ENCODE measurements around the gene RASA4. TPM values are rescaled to one million over a fixed set of nuclear protein-coding genes. Genes with fewer than 3 reads are reported as not detected.
A peak's percentile ranks its signal among the peaks of the same experiment; 100 is the strongest.
"Not testable (repeated sequence)": the region's sequence is repeated elsewhere in the genome, so short reads cannot be mapped to it uniquely, and the experiment has no call there.

Gene RASA4
- total RNA-seq, 2 donors from 2014 or later, result 7.0 to 8.6 TPM

DNA sequence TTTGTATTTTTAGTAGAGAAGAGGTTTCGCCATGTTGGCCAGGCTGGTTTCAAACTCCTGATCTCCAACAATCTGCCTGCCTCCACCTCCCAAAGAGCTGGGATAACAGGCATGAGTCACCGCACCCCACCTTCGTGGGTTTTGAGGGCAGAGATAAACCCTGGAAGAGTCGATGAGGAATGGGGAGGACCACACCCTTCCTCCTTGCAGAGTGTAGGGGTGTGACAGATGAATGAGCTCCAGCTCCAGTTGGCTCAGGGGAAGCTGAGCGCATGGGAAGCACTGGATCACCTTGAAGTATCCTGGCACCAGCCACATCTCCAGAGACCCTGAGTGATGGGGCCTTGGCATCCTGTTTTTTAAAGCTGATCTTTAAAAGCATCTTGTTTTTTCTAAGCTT, 33.1 kb downstream of the RASA4 start:
- not testable (repeated sequence) for DNase-seq (ENCODE audit: low spot score); H3K27me3 ChIP-seq; H3K9me3 ChIP-seq; H3K4me1 ChIP-seq; H3K27ac ChIP-seq; H3K36me3 ChIP-seq; H3K4me3 ChIP-seq

DNA sequence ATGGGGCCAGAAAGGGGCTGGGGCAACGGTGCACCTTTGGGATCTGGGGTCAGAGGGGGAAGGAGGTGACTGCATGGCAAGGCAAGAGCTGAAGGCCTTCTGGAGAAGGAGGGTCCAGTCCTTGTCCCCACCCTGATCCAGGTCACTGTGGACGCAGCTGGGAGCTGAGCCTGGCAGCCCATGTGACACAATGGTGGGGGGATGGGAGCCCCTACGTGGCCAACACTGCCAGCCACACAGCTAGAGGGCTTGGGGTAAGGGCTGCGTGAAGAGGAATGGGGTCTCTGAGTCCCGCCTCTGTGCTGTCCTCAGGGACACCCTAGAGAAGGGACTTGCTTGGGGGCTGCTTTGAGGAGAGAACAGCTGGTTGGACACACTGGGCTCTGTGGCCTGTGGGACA, 34.8 kb downstream of the RASA4 start:
- H3K36me3 ChIP-seq; H3K9me3 ChIP-seq; H3K4me1 ChIP-seq; H3K27me3 ChIP-seq; H3K27ac ChIP-seq; H3K4me3 ChIP-seq; DNase-seq (ENCODE audit: low spot score): not testable (repeated sequence)

GRCh38 chr7:102578486-102578885, 38.1 kb downstream of the RASA4 start:
- not testable (repeated sequence) for H3K4me3 ChIP-seq; H3K36me3 ChIP-seq; H3K4me1 ChIP-seq; H3K9me3 ChIP-seq; H3K27me3 ChIP-seq; H3K27ac ChIP-seq; DNase-seq (ENCODE audit: low spot score)

GRCh38 chr7:102577315-102578240, 39.0 kb downstream of the RASA4 start:
- not testable (repeated sequence) for H3K4me1 ChIP-seq; H3K36me3 ChIP-seq; H3K27ac ChIP-seq; DNase-seq (ENCODE audit: low spot score); H3K9me3 ChIP-seq; H3K4me3 ChIP-seq; H3K27me3 ChIP-seq

GRCh38 chr7:102576363-102576762, 40.2 kb downstream of the RASA4 start:
- not testable (repeated sequence) for H3K27ac ChIP-seq; H3K27me3 ChIP-seq; H3K9me3 ChIP-seq; H3K36me3 ChIP-seq; H3K4me1 ChIP-seq; DNase-seq (ENCODE audit: low spot score); H3K4me3 ChIP-seq

GRCh38 chr7:102574607-102575006, 41.9 kb downstream of the RASA4 start:
- not testable (repeated sequence) for H3K27me3 ChIP-seq; H3K27ac ChIP-seq; H3K36me3 ChIP-seq; DNase-seq (ENCODE audit: low spot score); H3K4me1 ChIP-seq; H3K9me3 ChIP-seq; H3K4me3 ChIP-seq

GRCh38 chr7:102572261-102573239, 44.0 kb downstream of the RASA4 start, which contains the start of gene POLR2J3:
Gene POLR2J3, minus strand, starts transcription at chr7:102572583. Its CDS starts 62 bp downstream, at chr7:102572521.
- peak; percentile 93 for DNase-seq (ENCODE audit: low spot score)
- not testable (repeated sequence) for H3K27me3 ChIP-seq, H3K4me1 ChIP-seq, H3K9me3 ChIP-seq, H3K36me3 ChIP-seq
- Histone ChIP-seq H3K27ac (peak within 1 kb of the TSS; percentile 53 to 74), H3K4me3 (peak within 1 kb of the TSS; percentile 81 to 84)
- TF ChIP-seq, protein P1, sequence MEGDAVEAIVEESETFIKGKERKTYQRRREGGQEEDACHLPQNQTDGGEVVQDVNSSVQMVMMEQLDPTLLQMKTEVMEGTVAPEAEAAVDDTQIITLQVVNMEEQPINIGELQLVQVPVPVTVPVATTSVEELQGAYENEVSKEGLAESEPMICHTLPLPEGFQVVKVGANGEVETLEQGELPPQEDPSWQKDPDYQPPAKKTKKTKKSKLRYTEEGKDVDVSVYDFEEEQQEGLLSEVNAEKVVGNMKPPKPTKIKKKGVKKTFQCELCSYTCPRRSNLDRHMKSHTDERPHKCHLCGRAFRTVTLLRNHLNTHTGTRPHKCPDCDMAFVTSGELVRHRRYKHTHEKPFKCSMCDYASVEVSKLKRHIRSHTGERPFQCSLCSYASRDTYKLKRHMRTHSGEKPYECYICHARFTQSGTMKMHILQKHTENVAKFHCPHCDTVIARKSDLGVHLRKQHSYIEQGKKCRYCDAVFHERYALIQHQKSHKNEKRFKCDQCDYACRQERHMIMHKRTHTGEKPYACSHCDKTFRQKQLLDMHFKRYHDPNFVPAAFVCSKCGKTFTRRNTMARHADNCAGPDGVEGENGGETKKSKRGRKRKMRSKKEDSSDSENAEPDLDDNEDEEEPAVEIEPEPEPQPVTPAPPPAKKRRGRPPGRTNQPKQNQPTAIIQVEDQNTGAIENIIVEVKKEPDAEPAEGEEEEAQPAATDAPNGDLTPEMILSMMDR (IDR thresholded peaks at IDR 0.05), result peak; percentile 44 to 62

DNA sequence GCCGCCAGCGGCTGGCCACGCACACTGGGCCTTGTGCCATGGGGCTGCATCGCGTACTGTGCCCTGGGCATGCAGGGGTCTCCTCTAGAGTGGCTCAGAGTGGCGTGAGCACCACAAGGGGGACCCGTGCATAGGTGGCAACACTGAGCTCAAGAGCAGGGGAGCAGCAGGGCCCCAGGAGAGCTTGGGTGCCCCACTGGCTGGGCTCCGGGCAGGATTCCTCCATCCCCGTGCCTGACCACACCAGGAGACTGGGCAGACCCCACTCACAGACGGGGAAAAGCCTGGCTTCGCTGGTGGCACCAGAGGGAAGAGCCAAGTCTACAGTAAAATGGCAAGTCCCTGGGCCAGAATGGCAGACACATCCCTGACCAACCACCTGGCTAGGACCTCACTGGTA, 47.9 kb downstream of the RASA4 start:
- not testable (repeated sequence) for DNase-seq (ENCODE audit: low spot score); H3K36me3 ChIP-seq; H3K9me3 ChIP-seq; H3K27me3 ChIP-seq; H3K27ac ChIP-seq; H3K4me1 ChIP-seq; H3K4me3 ChIP-seq

DNA sequence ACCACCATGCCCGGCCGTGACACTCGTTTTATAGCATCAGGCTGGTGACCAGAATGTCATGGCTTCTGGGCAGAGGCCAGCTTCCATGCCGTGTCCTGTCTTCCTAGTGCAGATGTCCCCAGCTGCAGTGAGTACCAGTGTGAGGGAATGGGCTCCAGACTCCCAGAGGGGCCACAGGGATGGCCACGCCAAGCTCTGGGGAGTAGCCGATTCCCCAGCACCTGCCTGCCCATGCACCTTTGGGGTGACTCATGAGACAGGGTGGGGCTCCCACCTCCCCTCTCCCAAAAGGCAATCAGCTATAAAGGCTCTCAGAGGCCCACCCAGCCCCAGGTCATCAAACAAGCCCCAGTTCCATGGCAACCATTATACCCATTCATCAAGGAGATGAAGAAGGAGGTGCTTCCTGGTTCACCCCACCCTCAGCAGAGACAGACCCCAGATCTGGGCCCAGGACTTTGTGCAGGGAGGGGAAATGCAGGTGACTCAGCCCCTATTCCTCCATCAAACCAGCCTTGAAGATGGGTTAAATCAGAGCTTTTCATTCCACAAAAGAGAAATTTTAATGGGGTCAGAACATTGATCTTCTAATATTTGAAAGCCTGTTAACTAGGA, 65.6 kb downstream of the RASA4 start, which contains the start of gene SPDYE2:
TSS of gene SPDYE2 (plus strand) at position 419 of the 615 bp plus-strand sequence. CDS start 2,030 bp downstream, outside the sequence.
- not testable (repeated sequence) for H3K36me3 ChIP-seq; H3K27me3 ChIP-seq; H3K9me3 ChIP-seq; H3K27ac ChIP-seq; H3K4me1 ChIP-seq; H3K4me3 ChIP-seq; DNase-seq (ENCODE audit: low spot score)

DNA sequence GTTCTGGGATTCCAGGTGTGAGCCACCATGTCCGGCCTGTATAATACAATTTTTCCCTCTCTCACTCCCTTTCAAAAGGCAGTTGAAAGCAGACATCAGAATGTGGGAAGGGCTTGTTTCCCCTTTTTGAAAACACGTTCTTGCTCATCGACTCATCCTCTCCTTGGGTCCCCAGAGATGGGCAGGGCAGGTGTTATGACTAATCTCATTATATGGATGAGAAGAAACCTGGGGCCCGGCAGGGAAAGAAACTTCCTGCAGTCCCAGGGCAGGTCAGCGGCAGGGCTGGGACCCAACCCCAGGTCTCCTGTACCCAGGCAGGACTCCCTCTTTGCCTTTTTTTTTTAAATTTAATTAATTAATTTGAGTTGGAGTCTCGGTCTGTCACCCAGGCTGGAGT, 70.2 kb downstream of the RASA4 start:
- not testable (repeated sequence) for H3K27ac ChIP-seq; DNase-seq (ENCODE audit: low spot score); H3K27me3 ChIP-seq; H3K36me3 ChIP-seq; H3K9me3 ChIP-seq; H3K4me1 ChIP-seq; H3K4me3 ChIP-seq

DNA sequence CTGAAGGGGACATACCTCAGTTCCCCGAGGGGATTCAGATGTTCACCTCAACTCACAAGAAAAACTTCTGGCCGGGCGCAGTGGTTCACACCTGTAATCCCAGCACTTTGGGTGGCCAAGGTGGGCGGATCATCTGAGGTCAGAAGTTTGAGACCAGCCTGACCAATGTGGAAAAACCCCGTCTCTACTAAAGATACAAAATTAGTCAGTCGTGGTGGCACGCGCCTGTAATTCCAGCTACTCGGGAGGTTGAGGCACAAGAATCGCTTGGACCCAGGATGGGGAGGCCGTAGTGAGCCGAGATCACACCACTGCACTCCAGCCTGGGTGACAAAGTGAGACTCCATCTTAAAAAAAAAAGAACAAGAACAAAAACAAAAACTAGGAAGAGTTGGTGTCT, 71.3 kb downstream of the RASA4 start:
- not testable (repeated sequence) for H3K36me3 ChIP-seq; H3K27me3 ChIP-seq; DNase-seq (ENCODE audit: low spot score); H3K9me3 ChIP-seq; H3K4me3 ChIP-seq; H3K4me1 ChIP-seq; H3K27ac ChIP-seq

GRCh38 chr7:102544372-102544771, 72.2 kb downstream of the RASA4 start:
- H3K4me3 ChIP-seq; H3K9me3 ChIP-seq; H3K27ac ChIP-seq; H3K4me1 ChIP-seq; H3K36me3 ChIP-seq; H3K27me3 ChIP-seq; DNase-seq (ENCODE audit: low spot score): not testable (repeated sequence)

GRCh38 chr7:102543596-102543995, 73.0 kb downstream of the RASA4 start, which contains the start of gene UPK3BL2:
Gene UPK3BL2, minus strand, starts transcription at chr7:102543696. Its CDS starts 60 bp downstream, at chr7:102543636.
- not testable (repeated sequence) for DNase-seq (ENCODE audit: low spot score); H3K36me3 ChIP-seq; H3K4me3 ChIP-seq; H3K27me3 ChIP-seq; H3K27ac ChIP-seq; H3K4me1 ChIP-seq; H3K9me3 ChIP-seq
